ENCODE results near the gene NRG4. TPM values are rescaled to one million over a fixed set of nuclear protein-coding genes. Genes with fewer than 3 reads are reported as not detected.
"Not testable (repeated sequence)": the region's sequence is repeated elsewhere in the genome, so short reads cannot be mapped to it uniquely, and the experiment has no call there.

The NRG4 gene
- total and polyA plus RNA-seq, 2 experiments from 2014 or later = 0.15 to 1.2 TPM

DNA sequence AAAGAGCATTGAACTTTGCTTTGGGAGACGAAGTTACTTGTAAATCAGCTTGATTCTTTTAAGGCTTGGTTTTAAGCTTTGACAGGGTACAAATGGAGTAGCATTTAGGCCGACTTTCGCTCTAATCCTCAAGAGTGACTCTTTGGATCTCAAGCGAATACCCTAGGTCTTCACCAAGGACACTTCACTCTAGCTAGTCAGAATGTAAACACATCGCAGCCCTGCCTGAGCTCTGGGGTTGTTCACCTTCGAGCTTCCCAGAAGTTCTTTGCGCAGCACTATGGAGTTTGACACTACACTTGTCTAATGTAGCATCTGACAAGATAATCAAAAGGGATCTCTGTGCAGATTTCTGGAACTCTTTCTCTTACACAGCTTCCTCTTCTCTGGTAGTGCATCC lies 22.3 kb downstream of the NRG4 start:
- TF ChIP-seq, protein P1, sequence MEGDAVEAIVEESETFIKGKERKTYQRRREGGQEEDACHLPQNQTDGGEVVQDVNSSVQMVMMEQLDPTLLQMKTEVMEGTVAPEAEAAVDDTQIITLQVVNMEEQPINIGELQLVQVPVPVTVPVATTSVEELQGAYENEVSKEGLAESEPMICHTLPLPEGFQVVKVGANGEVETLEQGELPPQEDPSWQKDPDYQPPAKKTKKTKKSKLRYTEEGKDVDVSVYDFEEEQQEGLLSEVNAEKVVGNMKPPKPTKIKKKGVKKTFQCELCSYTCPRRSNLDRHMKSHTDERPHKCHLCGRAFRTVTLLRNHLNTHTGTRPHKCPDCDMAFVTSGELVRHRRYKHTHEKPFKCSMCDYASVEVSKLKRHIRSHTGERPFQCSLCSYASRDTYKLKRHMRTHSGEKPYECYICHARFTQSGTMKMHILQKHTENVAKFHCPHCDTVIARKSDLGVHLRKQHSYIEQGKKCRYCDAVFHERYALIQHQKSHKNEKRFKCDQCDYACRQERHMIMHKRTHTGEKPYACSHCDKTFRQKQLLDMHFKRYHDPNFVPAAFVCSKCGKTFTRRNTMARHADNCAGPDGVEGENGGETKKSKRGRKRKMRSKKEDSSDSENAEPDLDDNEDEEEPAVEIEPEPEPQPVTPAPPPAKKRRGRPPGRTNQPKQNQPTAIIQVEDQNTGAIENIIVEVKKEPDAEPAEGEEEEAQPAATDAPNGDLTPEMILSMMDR (IDR thresholded peaks at IDR 0.05; ENCODE audit: low read depth, low read length) = no peak
- DNase-seq (ENCODE audit: low read depth in 1 of 2, low spot score in 1 of 2) = no peak
- H3K27me3 ChIP-seq = no peaks in the 10 kb centered on the region
- H3K4me1 ChIP-seq (ENCODE audit: low read depth) = no peaks in the 10 kb centered on the region
- H3K27ac ChIP-seq = no peak overlapping the region
- no peaks in the 10 kb centered on the region for H3K9me3 ChIP-seq (ENCODE audit: low read depth)
- no peaks in the 10 kb centered on the region for H3K36me3 ChIP-seq
- H3K4me3 ChIP-seq = no peak overlapping the region

DNA sequence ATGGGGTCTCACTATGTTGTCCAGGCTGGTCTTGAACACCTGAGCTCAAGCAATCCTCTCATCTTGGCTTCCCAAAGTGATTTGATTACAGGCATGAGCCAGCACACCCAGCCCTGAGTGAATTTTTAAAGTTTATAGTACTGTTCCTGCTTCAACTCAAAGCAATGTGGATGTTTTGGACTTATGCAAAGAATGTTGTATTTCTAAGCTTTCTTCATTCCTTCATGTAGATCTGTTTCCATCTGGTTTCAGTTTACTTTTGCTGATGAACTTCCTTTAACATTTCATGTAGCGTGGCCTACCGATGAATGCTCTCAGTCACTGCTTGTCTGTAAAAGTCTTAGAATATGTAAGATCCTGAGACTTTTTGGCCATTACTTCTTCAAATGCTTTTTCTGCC lies 23.2 kb downstream of the NRG4 start:
- no peak for DNase-seq (ENCODE audit: low read depth in 1 of 2, low spot score in 1 of 2)
- TF ChIP-seq, protein P1 (IDR thresholded peaks at IDR 0.05; ENCODE audit: low read depth, low read length) = no peak
- no peaks in the 10 kb centered on the region for H3K27me3 ChIP-seq
- H3K36me3 ChIP-seq = no peaks in the 10 kb centered on the region
- no peaks in the 10 kb centered on the region for H3K9me3 ChIP-seq (ENCODE audit: low read depth)
- no peak overlapping the region for H3K27ac ChIP-seq
- H3K4me1 ChIP-seq (ENCODE audit: low read depth) = no peaks in the 10 kb centered on the region
- H3K4me3 ChIP-seq = no peak overlapping the region

DNA sequence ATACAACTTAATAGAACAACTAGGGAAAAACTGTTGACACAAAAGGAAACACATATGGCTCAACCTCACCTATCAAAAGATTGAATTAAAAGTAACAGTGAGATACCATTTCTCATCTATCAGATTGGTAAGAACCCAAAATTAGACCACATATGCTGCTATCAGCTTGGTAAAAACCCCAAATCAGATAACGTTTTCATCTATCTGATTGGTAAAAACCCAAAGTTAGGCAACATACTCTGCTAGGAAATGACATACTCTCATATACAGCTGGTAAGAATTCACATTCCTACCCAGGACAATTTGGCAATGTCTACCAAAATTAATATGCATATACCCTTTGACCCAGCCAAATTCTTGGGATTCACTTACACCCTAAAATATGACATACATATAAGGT lies 26.3 kb downstream of the NRG4 start:
- no peaks in the 10 kb centered on the region for H3K27me3 ChIP-seq
- H3K4me3 ChIP-seq = no peak overlapping the region
- H3K4me1 ChIP-seq (ENCODE audit: low read depth) = no peaks in the 10 kb centered on the region
- no peak overlapping the region for H3K27ac ChIP-seq
- H3K9me3 ChIP-seq (ENCODE audit: low read depth) = no peaks in the 10 kb centered on the region
- DNase-seq (ENCODE audit: low read depth in 1 of 2, low spot score in 1 of 2) = peak in 1 of 2 donors; percentile 16
- no peaks in the 10 kb centered on the region for H3K36me3 ChIP-seq
- TF ChIP-seq, protein P1 (IDR thresholded peaks at IDR 0.05; ENCODE audit: low read depth, low read length) = no peak

DNA sequence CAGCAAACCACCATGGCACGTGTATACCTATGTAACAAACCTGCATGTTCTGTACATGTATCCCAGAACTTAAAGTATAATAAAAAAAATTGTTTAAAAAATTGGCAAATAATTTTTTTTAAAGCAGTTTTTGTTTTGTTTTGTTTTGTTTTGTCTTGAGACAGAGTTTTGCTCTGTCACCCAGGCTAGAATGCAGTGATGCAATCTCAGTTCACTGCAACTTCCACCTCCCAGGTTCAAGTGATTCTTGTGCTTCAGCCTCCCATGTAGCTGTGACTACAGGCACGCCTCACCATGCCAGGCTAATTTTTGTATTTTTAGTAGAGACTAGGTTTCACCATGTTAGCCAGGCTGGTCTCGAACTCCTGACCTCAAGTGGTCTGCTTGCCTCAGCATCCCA lies 27.5 kb downstream of the NRG4 start:
- not testable (repeated sequence) for H3K9me3 ChIP-seq (ENCODE audit: low read depth); H3K36me3 ChIP-seq; H3K4me1 ChIP-seq (ENCODE audit: low read depth); H3K27me3 ChIP-seq; DNase-seq (ENCODE audit: low read depth in 1 of 2, low spot score in 1 of 2); H3K4me3 ChIP-seq; H3K27ac ChIP-seq

DNA sequence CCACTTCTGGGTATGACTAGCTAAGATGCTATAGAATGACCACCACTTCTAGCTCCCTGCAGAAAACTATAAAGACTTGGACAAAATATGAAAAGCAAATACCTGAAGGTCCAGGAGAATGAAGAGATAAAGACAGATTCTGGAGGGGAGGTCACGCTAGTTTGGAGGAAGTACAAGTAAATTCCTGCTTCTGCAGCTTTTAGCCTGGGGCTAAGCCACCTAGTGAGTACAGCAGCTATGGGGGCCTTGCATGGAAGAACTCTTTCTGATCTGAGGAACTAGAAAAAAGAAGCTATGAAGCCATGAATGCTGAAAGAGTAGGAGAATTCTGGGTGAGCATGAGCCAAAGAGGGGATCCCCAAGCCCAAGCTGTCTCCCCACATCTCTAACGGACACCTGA lies 29.8 kb downstream of the NRG4 start:
- H3K36me3 ChIP-seq = no peaks in the 10 kb centered on the region
- TF ChIP-seq, protein P1 (IDR thresholded peaks at IDR 0.05; ENCODE audit: low read depth, low read length) = no peak
- no peaks in the 10 kb centered on the region for H3K27me3 ChIP-seq
- H3K4me3 ChIP-seq = no peak overlapping the region
- DNase-seq (ENCODE audit: low read depth in 1 of 2, low spot score in 1 of 2) = no peak
- no peaks in the 10 kb centered on the region for H3K9me3 ChIP-seq (ENCODE audit: low read depth)
- H3K27ac ChIP-seq = no peak overlapping the region
- H3K4me1 ChIP-seq (ENCODE audit: low read depth) = no peaks in the 10 kb centered on the region

DNA sequence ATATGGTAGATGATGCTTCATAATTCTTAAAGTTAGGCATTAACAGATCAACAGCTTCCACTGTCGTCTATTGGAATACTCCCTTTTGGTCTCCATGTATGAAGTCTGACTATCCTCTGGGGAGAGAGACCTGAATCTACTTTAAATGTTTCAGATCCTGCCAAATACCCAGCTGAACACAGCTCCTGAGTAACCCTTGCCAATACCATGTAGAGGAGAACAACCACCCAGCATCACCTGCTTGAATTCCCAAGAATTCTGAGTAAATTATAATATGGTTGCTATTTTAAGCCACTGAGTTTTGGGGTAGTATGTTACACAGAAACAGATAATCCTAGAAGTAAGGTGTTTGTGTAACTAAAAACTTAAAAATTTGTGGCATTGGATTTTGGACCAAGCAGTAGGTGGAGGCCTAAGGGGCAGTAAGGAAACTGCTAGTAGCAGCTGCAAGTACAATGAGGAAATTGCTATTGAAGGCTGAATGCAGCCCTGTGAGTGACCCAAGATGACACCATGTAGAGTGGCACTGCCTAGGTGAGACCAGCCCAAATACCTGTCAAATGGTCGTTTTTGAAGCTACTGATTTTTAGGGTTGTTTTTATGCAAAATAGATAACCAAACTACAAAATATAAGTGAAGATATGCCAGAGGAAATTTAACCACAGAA lies 30.9 kb downstream of the NRG4 start:
- TF ChIP-seq, protein P1 (IDR thresholded peaks at IDR 0.05; ENCODE audit: low read depth, low read length) = no peak
- no peak overlapping the region for H3K27ac ChIP-seq
- no peak for DNase-seq (ENCODE audit: low read depth in 1 of 2, low spot score in 1 of 2)
- H3K36me3 ChIP-seq = no peaks in the 10 kb centered on the region
- no peaks in the 10 kb centered on the region for H3K9me3 ChIP-seq (ENCODE audit: low read depth)
- H3K4me3 ChIP-seq = no peak overlapping the region
- no peaks in the 10 kb centered on the region for H3K4me1 ChIP-seq (ENCODE audit: low read depth)
- no peaks in the 10 kb centered on the region for H3K27me3 ChIP-seq

DNA sequence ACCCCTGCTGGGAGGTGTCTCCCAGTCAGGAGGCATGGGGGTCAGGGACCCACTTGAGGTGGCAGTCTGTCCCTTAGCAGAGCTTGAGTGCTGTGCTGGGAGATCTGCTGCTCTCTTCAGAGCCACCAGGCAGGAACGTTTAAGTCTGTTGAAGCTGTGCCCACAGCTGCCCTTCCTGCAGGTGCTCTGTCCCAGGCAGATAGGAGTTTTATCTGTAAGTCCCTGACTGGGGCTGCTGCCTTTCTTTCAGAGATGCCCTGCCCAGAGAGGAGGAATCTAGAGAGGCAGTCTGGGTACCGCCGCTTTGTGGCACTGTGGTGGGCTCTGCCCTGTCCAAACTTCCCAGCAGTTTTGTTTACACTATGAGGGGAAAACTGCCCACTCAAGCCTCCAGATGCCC lies 35.5 kb downstream of the NRG4 start:
- DNase-seq (ENCODE audit: low read depth in 1 of 2, low spot score in 1 of 2); H3K4me1 ChIP-seq (ENCODE audit: low read depth): not testable (repeated sequence)

More for the DNA sequence above, 35.5 kb downstream of the NRG4 start:
- not testable (repeated sequence) for H3K27me3 ChIP-seq; H3K27ac ChIP-seq; H3K9me3 ChIP-seq (ENCODE audit: low read depth); H3K4me3 ChIP-seq; H3K36me3 ChIP-seq

Data from cardiac muscle cell (in vitro differentiated cells and primary cell).